NCI-H187 treated with DMSO at 0.1 percent for 48 hours (cell line): ENCODE results near the gene CCDC12.

Experiments used
- DNase-seq: peaks from one replicate; lab custom pipeline; 2025; lab: John Stamatoyannopoulos, UW

The CCDC12 gene

GRCh38 chr3:47007482-47008233 lies 31.1 kb upstream of the CCDC12 start:
- DNase-seq = no peak

GRCh38 chr3:47007001-47007400 lies 30.5 kb upstream of the CCDC12 start:
- DNase-seq = no peak

GRCh38 chr3:47006145-47006651 lies 29.7 kb upstream of the CCDC12 start:
- no peak for DNase-seq

GRCh38 chr3:47005212-47006144 lies 28.9 kb upstream of the CCDC12 start:
- DNase-seq = no peak

GRCh38 chr3:47004369-47005211 lies 28.0 kb upstream of the CCDC12 start:
- no peak for DNase-seq

- DNase-seq = no peak
Measured at GRCh38 chr3:47003461-47004368, 27.2 kb upstream of the CCDC12 start.

GRCh38 chr3:47003056-47003410 lies 26.5 kb upstream of the CCDC12 start:
- DNase-seq = no peak

GRCh38 chr3:47002171-47003055 lies 25.9 kb upstream of the CCDC12 start:
- DNase-seq = no peak

GRCh38 chr3:47001731-47002170 lies 25.2 kb upstream of the CCDC12 start:
- no peak for DNase-seq

- DNase-seq = no peak
Measured at GRCh38 chr3:47000922-47001730, 24.6 kb upstream of the CCDC12 start.

- DNase-seq = no peak
Measured at GRCh38 chr3:47000198-47000815, 23.8 kb upstream of the CCDC12 start.

GRCh38 chr3:46999516-47000197 lies 23.1 kb upstream of the CCDC12 start:
- no peak for DNase-seq

- no peak for DNase-seq
Measured at GRCh38 chr3:46998852-46999515, 22.4 kb upstream of the CCDC12 start.

GRCh38 chr3:46998121-46998851 lies 21.7 kb upstream of the CCDC12 start:
- no peak for DNase-seq

- no peak for DNase-seq
Measured at GRCh38 chr3:46997453-46998091, 21.0 kb upstream of the CCDC12 start.
